HG02840 (cell line): ENCODE results near the gene LCN9.
"Not testable (repeated sequence)": the region's sequence is repeated elsewhere in the genome, so short reads cannot be mapped to it uniquely, and the experiment has no call there.

Experiments used
- ATAC-seq: cut with Tn5 transposase; IDR thresholded peaks from one replicate; pipeline ENCODE4 v1.9.1; 2021; ENCODE audit warnings: mild to moderate bottlenecking, moderate library complexity, moderate number of reproducible peaks; ENCODE audit not compliant: unreplicated experiment, low FRiP score

Gene LCN9

GRCh38 chr9:135662758-135663450 is at the start of gene LCN9:
LCN9 (plus strand) TSS chr9:135663309; CDS start chr9:135663322, 13 bp downstream.
- ATAC-seq, result no peak

GRCh38 chr9:135613946-135614805 is 48.9 kb upstream of the LCN9 start:
- no peak for ATAC-seq

GRCh38 chr9:135614821-135615665 is 48.1 kb upstream of the LCN9 start:
- ATAC-seq, result no peak

- no peak for ATAC-seq
Observed at GRCh38 chr9:135615666-135616618, 47.2 kb upstream of the LCN9 start.

GRCh38 chr9:135616619-135617537 is 46.2 kb upstream of the LCN9 start:
- ATAC-seq, result no peak

- no peak for ATAC-seq
Observed at GRCh38 chr9:135617538-135617900, 45.6 kb upstream of the LCN9 start.

- ATAC-seq, result no peak
Observed at GRCh38 chr9:135617991-135618411, 45.1 kb upstream of the LCN9 start.

GRCh38 chr9:135618866-135619598 is 44.1 kb upstream of the LCN9 start:
- ATAC-seq, result no peak

- ATAC-seq, result no peak
Observed at GRCh38 chr9:135619599-135619886, 43.6 kb upstream of the LCN9 start.

GRCh38 chr9:135620558-135620957 is 42.6 kb upstream of the LCN9 start:
- ATAC-seq, result no peak

GRCh38 chr9:135622415-135623020 is 40.6 kb upstream of the LCN9 start:
- no peak for ATAC-seq

- ATAC-seq, result no peak
Observed at GRCh38 chr9:135624282-135624681, 38.8 kb upstream of the LCN9 start.

- ATAC-seq, result no peak
Observed at GRCh38 chr9:135632841-135633240, 30.3 kb upstream of the LCN9 start.

GRCh38 chr9:135636930-135637530 is 26.1 kb upstream of the LCN9 start:
- ATAC-seq, result not testable (repeated sequence)

- ATAC-seq, result no peak
Observed at GRCh38 chr9:135639196-135639595, 23.9 kb upstream of the LCN9 start, which contains the start of gene GLT6D1. GLT6D1 (minus strand) TSS chr9:135639540; CDS start chr9:135639187, 353 bp downstream.

GRCh38 chr9:135641047-135641446 is 22.1 kb upstream of the LCN9 start:
- no peak for ATAC-seq

- no peak for ATAC-seq
Observed at GRCh38 chr9:135641745-135642144, 21.4 kb upstream of the LCN9 start.
